Vagina (tissue), 2 donors: Measurements from ENCODE around the gene BMERB1.

Experiments
- CTCF ChIP-seq, 3 experiments: fragments of 450-650 bp in 2 of 3; fragments of 200-600 bp in 1 of 3; sonication (generic) in 1 of 3; IDR thresholded peaks; one replicate each; pipeline ENCODE4 v1.5.1; 2017 to 2019; ENCODE audit warnings: antibody characterized with exemption in 3 of 3, mild to moderate bottlenecking in 2 of 3, moderate library complexity in 2 of 3
- POLR2AphosphoS5 ChIP-seq, 2 donors: sonication (generic); formaldehyde crosslinking; IDR thresholded peaks; one replicate each; pipeline ENCODE4 v1.9.0; 2017; ENCODE audit warnings: antibody characterized with exemption in 2 of 2, mild to moderate bottlenecking in 2 of 2, low read depth in 1 of 2; ENCODE audit not compliant: insufficient read depth in 1 of 2

- TF ChIP-seq CTCF (IDR thresholded peaks at IDR 0.05) (no peak), POLR2AphosphoS5 (IDR thresholded peaks at IDR 0.05; ENCODE audit: insufficient read depth in 1 of 2, low read depth in 1 of 2) (no peak)
These were observed 32.4 kb upstream of the BMERB1 start for GRCh38 chr16:15401972-15402371.
